Ovary (tissue), 9 donors: ENCODE results near the gene KCTD12. TPM values are rescaled to one million over a fixed set of nuclear protein-coding genes. Genes with fewer than 3 reads are reported as not detected.

Experiments
- DNase-seq, 5 donors: peaks; one replicate each; pipeline ENCODE4 v3.0.0-alpha.2; 2019 to 2020
- H3K27ac ChIP-seq, 2 donors: fragments of 200-600 bp; one replicate each; pipeline versions ENCODE4 v1.5.1 to v1.8.0; 2019 to 2022
- H3K27me3 ChIP-seq: fragments of 200-600 bp; one replicate; pipeline ENCODE4 v1.8.0; 2022
- H3K36me3 ChIP-seq: fragments of 200-600 bp; sonication (generic); one replicate; pipeline ENCODE4 v1.5.1; 2019
- H3K4me1 ChIP-seq: one replicate; pipeline ENCODE4 v1.8.1; 2013; ENCODE audit warnings: mild to moderate bottlenecking, moderate library complexity; ENCODE audit not compliant: insufficient read depth
- H3K4me3 ChIP-seq: fragments of 200-600 bp; sonication (generic); one replicate; pipeline ENCODE4 v1.5.1; 2017
- H3K9me3 ChIP-seq, 2 donors: fragments of 200-600 bp in 1 of 2; sonication (generic) in 1 of 2; one replicate each; pipeline versions ENCODE4 v1.5.1 to v1.8.1; 2013 to 2019; ENCODE audit warnings: mild to moderate bottlenecking in 1 of 2, moderate library complexity in 1 of 2
- EP300 ChIP-seq: sonication (generic); formaldehyde crosslinking; IDR thresholded peaks from one replicate; pipeline ENCODE4 v1.6.1; 2017; ENCODE audit warnings: antibody characterized with exemption
- POLR2A ChIP-seq: fragments of 450-650 bp; IDR thresholded peaks from one replicate; pipeline ENCODE4 v1.6.1; 2017; ENCODE audit warnings: antibody characterized with exemption, mild to moderate bottlenecking, moderate library complexity
- WGBS, 3 donors: extraction: QIAGEN DNeasy Blood & Tissue Kit in 1 of 3; methylation state at CpG; one replicate each; pipeline versions ENCODE4 v1.1.5 to v1.1.7; 2013 to 2017; 5-methylcytosine and 5-hydroxymethylcytosine counted together
- intact Hi-C, 4 donors: fragments of 100-400 bp; cut with DNase I; formaldehyde crosslinking; loops; one replicate each; pipeline versions ENCODE4 v1.11.0 to v1.15.1; 2022 to 2023
- polyA plus RNA-seq, 2 donors: library from polyadenylated mRNA; stranded (reverse); fragments of 200-250 nt in 1 of 2; fragments of 350-450 nt in 1 of 2; fragmentation: Illumina TruSeq in 1 of 2; extraction: RNeasy Lipid Tissue Mini Kit (QIAGEN cat#74804) in 1 of 2; gene quantifications; one replicate each; pipeline ENCODE4 v1.2.3, GENCODE V29; 2013 to 2014
- total RNA-seq, 7 donors: library from RNA; depleted of rRNA in 2 of 7; stranded (reverse); fragments of >200 nt in 2 of 7; fragmentation: NEBNext Ultra II Directional in 3 of 7; extraction: Animal tissue kit (Norgen Biotek cat#: 25700) in 3 of 7; gene quantifications; one replicate each; pipeline versions ENCODE4 v1.1.0 to v1.2.4, GENCODE V29; 2016 to 2023
- TF ChIP-seq, protein P1 (sequence below), 3 donors: fragments of 450-650 bp in 2 of 3; fragments of 200-600 bp in 1 of 3; IDR thresholded peaks; one replicate each; pipeline versions ENCODE4 v1.5.1 to v1.8.0; 2016 to 2022; ENCODE audit warnings: antibody characterized with exemption in 3 of 3, mild to moderate bottlenecking in 1 of 3
- donor health status: DM: no; HTN: no; CAD: no; lungs with moderate emphysema.
- donor health status: DM: no; HTN: no; CAD: no.
- donor health status: Bipolar disorder and iron deficiency.
- donor health status: DM: yes; HTN: yes; CAD: no.
- donor health status: DM: no; HTN: no; CAD: no.
- donor health status: DM: yes; HTN: yes; CAD: no.

The KCTD12 gene
- total and polyA plus RNA-seq, 9 donors: 44.1 to 91.8 (median 73.9) TPM

DNA sequence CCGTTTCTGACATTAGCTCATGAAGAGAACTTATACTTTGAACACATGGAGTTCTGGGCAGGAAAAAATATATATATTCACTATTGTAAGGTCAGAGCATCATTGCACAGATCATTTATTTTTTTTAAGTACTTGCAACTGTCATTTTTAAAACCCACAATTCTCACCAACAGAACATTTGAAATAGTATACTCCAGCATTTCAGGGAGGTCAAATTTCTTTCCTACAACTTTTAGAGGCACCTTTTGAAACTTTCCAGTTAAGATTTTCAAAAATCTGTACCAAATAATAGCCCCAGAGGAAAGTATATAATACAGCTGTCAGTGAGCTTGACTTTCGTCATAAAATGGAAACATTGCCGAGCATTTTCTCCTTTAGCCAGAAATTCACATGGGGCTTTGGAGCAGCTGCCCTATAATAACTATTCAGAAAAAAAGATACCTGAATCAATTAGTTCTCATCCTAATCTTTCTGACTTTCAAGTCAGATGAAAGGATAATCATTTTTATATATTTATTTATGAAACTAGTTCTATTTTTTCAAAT, 10.9 kb downstream of the KCTD12 start:
- Histone ChIP-seq H3K36me3 (no peaks in the 10 kb centered on the region), H3K4me1 (no peaks in the 10 kb centered on the region), H3K27ac (no peak overlapping the region), H3K4me3 (no peak overlapping the region), H3K9me3 (no peaks in the 10 kb centered on the region), H3K27me3 (no peaks in the 10 kb centered on the region)
- DNase-seq: no peak
- TF ChIP-seq POLR2A (no peak), EP300 (no peak)
- TF ChIP-seq, protein P1, sequence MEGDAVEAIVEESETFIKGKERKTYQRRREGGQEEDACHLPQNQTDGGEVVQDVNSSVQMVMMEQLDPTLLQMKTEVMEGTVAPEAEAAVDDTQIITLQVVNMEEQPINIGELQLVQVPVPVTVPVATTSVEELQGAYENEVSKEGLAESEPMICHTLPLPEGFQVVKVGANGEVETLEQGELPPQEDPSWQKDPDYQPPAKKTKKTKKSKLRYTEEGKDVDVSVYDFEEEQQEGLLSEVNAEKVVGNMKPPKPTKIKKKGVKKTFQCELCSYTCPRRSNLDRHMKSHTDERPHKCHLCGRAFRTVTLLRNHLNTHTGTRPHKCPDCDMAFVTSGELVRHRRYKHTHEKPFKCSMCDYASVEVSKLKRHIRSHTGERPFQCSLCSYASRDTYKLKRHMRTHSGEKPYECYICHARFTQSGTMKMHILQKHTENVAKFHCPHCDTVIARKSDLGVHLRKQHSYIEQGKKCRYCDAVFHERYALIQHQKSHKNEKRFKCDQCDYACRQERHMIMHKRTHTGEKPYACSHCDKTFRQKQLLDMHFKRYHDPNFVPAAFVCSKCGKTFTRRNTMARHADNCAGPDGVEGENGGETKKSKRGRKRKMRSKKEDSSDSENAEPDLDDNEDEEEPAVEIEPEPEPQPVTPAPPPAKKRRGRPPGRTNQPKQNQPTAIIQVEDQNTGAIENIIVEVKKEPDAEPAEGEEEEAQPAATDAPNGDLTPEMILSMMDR (IDR thresholded peaks at IDR 0.05): no peak
- WGBS, 3 donors: 83 to 96% (median 94%) methylated on average over 3 of the region's 3 CpGs
- intact Hi-C loops: no loop called here

DNA sequence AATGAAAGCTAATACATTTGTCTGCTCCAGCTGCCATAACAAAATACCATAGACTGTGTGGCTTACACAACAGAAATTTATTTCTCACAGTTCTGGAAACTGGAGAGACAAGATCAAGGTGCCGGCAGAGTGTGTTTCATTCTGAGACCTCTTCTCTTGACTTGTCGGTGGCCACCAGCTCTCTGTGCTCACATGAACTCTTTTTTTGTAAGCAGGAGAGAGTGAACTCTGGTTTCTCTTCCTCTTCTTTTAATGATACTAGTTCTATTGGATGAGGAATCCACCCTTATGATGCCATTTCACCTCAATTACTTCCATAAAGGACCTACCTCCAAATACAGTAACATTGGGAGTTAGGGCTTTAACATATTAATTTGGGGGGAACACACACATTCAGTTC, 11.7 kb downstream of the KCTD12 start:
- Histone ChIP-seq H3K4me1 (no peaks in the 10 kb centered on the region), H3K27ac (no peak overlapping the region), H3K27me3 (no peaks in the 10 kb centered on the region), H3K36me3 (no peaks in the 10 kb centered on the region), H3K4me3 (no peak overlapping the region), H3K9me3 (no peaks in the 10 kb centered on the region)
- no peak for TF ChIP-seq EP300
- TF ChIP-seq, protein P1 (IDR thresholded peaks at IDR 0.05): no peak
- TF ChIP-seq POLR2A: no peak
- intact Hi-C loops: no loop called here
- no peak for DNase-seq
- 43 to 66% (median 46%) methylated on average over 2 of the region's 2 CpGs for WGBS, 3 donors

DNA sequence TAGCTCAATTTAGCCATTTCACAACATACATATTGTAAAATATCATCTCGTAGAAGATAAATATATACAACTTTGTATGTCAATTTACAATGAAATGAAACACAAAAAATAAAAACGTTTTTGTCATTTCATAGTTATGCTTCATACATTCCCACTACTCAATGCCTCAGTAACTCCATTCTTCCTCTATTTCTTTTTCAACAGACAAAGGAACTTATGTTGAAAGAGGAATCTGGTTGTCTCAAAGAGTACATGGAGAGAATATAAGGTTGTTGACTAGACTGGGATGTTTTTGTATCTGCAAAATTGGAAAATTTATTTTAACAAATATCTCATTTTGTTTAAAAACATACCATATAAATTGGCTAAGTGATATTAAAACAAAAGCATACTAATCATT, 12.8 kb downstream of the KCTD12 start:
- WGBS, 3 donors: 67 to 77% (median 67%) methylated on average over 2 of the region's 2 CpGs
- intact Hi-C loops: no loop called here
- TF ChIP-seq EP300: no peak
- Histone ChIP-seq H3K4me3 (no peak overlapping the region), H3K27me3 (no peaks in the 10 kb centered on the region), H3K9me3 (no peaks in the 10 kb centered on the region), H3K4me1 (no peaks in the 10 kb centered on the region), H3K36me3 (no peaks in the 10 kb centered on the region), H3K27ac (no peak overlapping the region)
- DNase-seq: no peak

DNA sequence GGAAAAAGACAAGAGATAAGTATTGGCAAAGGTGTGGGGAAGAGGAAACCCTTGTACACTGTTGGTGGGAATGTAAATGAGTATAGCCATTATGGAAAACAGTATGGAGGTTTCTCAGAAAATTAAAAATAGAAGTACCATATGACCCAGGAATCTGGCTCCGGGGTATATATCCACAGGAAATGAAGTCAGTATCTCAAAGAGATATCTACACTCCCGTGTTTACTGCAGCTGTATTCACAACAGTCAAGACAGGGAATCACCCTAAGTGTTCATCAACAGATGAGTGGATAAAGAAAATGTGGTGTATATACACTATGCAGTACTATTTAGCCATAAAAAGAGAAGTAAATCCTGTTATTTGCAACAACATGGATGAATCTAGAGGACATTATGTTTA, 13.5 kb downstream of the KCTD12 start:
- Histone ChIP-seq H3K4me3 (no peak overlapping the region), H3K27ac (no peak overlapping the region), H3K27me3 (no peaks in the 10 kb centered on the region), H3K4me1 (no peaks in the 10 kb centered on the region), H3K36me3 (no peaks in the 10 kb centered on the region), H3K9me3 (no peaks in the 10 kb centered on the region)
- 69 to 82% (median 79%) methylated on average over 2 of the region's 2 CpGs for WGBS, 3 donors
- TF ChIP-seq EP300 (no peak), POLR2A (no peak)
- TF ChIP-seq, protein P1 (IDR thresholded peaks at IDR 0.05): no peak
- intact Hi-C loops: no loop called here
- DNase-seq: no peak

DNA sequence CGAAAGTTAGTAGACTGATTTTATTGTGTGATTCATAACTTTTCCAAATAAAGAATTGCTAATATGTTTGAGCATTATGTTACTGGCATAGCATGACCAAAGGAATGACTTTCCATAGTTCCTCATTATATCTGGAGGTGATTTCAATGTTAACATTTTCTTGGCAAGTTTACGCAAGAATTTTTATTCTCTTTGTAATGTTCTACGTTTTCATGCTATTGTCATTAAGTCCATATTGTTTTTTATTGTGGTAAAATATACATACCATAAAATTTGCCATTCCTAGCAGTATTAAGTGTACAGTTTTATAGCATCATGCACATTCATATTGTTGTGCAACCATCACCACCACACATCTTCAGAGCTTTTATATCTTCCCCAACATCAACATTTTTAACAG, 14.8 kb downstream of the KCTD12 start:
- 91 to 96% (median 92%) methylated on average over 3 of the region's 3 CpGs for WGBS, 3 donors
- Histone ChIP-seq H3K4me1 (no peaks in the 10 kb centered on the region), H3K36me3 (no peaks in the 10 kb centered on the region), H3K9me3 (no peaks in the 10 kb centered on the region), H3K27ac (no peak overlapping the region), H3K4me3 (no peak overlapping the region), H3K27me3 (no peaks in the 10 kb centered on the region)
- DNase-seq: no peak
- TF ChIP-seq, protein P1 (IDR thresholded peaks at IDR 0.05): no peak
- TF ChIP-seq EP300 (no peak), POLR2A (no peak)
- intact Hi-C loops: no loop called here
